Endothelial cell of umbilical vein (primary cell): Measurements from ENCODE around the gene AQP7.

Source experiments
- CTCF ChIP-seq, 2 donors: IDR thresholded peaks; 1 replicate in 1 of 2; 2 replicates in 1 of 2; pipeline ENCODE4 v1.5.1; 2011; ENCODE audit warnings: low read length in 2 of 2, mild to moderate bottlenecking in 2 of 2, moderate library complexity in 2 of 2, control low read depth in 1 of 2, inconsistent platforms in 1 of 2, low read depth in 1 of 2; ENCODE audit not compliant: insufficient read depth in 1 of 2; ENCODE audit errors: extremely low read depth in 1 of 2
- EZH2 ChIP-seq: IDR thresholded peaks from 2 replicates; pipeline ENCODE4 v1.6.1; 2012; ENCODE audit warnings: borderline replicate concordance, low read depth, mild to moderate bottlenecking, moderate library complexity, low read length, inconsistent platforms; ENCODE audit not compliant: severe bottlenecking
- JUN ChIP-seq: IDR thresholded peaks from 2 replicates; pipeline ENCODE4 v1.6.1; 2011; ENCODE audit warnings: borderline replicate concordance, low read depth; ENCODE audit not compliant: insufficient read length, insufficient read depth
- MAX ChIP-seq: IDR thresholded peaks from 2 replicates; pipeline ENCODE4 v1.6.1; 2011; ENCODE audit not compliant: insufficient read depth, insufficient read length
- POLR2A ChIP-seq: IDR thresholded peaks from 2 replicates; pipeline ENCODE4 v1.6.1; 2012; ENCODE audit warnings: low read depth, mild to moderate bottlenecking, control low read depth, low read length
- POLR2AphosphoS5 ChIP-seq: IDR thresholded peaks from 2 replicates; pipeline ENCODE4 v1.6.1; 2012; ENCODE audit warnings: low read depth, mild to moderate bottlenecking, control low read depth, low read length, moderate library complexity; ENCODE audit not compliant: insufficient read depth

- TF ChIP-seq CTCF (IDR thresholded peaks at IDR 0.05; ENCODE audit: extremely low read depth in 1 of 2, insufficient read depth in 1 of 2, low read depth in 1 of 2, low read length in 2 of 2): no peak
- TF ChIP-seq POLR2A: no peak
- TF ChIP-seq EZH2: no peak
- no peak for TF ChIP-seq MAX
- TF ChIP-seq JUN: no peak
- no peak for TF ChIP-seq POLR2AphosphoS5
Observed at GRCh38 chr9:33450621-33451146, 48.3 kb upstream of the AQP7 start.
